ENCODE measurements around the gene ATP7B.
"Not testable (repeated sequence)": the region's sequence is repeated elsewhere in the genome, so short reads cannot be mapped to it uniquely, and the experiment has no call there.

Gene ATP7B

DNA sequence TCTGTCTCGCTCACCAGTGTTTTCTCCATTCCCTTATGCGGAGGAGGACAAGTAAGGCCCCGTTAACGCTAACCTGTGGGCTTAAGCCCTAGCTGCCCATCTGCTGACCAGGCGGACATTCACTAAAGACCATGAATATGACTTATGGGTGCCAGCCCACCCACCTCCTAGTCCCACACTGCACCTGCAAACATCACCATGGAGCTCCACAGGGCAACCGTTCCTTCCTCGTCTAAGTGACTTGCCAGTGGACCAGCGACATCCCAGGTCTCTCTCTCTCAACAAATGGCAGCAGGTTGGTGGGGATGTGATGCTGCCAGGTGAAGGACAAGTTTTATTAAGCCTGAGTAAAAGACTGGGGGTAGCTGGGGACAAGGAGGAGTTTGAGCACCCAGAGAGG is 94.3 kb downstream of the ATP7B start:
- no peak for FAIRE-seq

DNA sequence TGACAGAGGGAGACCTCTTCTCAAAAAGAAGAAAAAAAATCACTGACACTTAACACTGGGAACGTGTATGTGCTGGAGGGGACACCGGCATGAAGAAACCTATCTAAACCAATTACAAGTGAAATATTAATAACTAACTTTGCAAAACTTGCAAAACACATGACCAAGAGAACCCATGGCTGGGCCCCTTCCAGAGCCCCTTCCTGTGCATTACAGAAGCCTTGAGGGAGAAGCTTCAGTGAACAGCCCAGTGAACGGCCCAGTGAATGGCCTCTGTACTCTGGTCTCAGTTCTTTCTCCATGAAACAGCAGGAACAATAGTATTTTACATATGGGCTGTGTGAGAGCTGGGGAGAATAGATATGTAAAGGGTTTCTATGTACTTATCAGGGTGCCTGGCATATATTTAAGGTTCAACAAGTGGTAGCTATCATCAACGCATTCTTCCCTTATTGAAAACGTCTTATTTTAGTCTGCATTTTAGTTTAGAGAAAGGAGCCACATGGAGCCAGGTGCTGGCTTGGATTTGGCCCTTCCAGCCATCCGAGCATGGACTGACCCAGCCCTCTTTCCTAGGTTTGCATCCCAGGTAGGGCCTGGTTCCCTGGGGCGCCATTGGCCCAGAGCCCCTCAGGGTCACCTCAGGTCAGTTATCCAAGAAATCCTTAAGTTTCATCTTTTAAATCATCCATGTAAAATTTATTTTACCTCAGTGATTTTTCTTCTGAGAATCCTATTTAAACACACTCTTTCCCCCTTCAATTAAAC is 95.0 kb downstream of the ATP7B start:
- FAIRE-seq: no peak

DNA sequence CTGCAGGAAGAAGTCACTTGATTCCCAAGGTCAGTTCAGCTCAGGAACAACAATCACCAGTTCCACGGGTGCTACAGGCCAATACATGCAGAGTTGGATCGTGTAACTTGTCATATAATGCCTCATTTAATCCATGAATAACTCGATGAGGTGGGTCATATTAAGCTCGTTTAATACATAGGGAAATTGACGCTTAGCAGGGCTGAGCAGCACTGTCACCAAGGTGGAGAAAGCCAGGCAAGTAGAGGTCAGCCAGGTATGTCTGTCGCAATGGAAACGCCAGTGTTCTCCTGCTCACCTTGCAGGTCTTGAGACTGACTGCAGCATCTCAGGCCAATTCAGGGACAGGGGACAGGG is 97.1 kb downstream of the ATP7B start:
- FAIRE-seq: no peak

DNA sequence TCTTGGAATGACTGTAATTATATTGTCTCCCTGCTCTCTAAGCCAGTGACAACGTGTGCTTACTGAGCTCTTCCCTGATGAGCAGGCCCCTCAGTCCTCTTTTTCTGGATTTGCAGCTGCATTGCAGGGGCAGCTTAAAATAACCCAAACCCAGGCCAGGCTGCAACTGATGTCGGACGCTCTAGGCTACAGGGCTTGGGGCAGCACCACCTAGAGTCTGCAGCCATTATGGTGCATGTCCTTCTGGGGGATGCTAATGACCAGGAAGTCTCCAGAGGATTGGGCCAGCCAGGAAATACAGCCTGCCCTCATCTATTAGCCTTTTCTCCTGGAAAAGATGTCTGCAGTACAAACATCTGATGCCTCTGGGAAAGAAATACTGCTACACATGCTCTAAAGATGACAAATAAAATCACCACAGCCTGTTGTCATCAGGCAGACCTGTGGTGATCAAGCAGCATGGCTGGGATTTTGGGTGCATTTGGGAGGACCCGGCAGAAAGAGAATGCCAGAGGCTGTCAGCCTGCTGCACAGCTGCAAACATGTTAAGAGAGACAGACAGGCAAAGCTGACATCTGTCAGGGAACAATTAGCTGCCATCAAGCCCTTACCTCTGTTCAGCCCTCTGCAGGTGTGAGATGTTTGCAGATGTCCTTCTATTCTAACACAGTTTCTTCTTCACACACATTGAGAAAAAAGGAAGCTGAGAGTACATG is 97.7 kb downstream of the ATP7B start:
- no peak for FAIRE-seq

DNA sequence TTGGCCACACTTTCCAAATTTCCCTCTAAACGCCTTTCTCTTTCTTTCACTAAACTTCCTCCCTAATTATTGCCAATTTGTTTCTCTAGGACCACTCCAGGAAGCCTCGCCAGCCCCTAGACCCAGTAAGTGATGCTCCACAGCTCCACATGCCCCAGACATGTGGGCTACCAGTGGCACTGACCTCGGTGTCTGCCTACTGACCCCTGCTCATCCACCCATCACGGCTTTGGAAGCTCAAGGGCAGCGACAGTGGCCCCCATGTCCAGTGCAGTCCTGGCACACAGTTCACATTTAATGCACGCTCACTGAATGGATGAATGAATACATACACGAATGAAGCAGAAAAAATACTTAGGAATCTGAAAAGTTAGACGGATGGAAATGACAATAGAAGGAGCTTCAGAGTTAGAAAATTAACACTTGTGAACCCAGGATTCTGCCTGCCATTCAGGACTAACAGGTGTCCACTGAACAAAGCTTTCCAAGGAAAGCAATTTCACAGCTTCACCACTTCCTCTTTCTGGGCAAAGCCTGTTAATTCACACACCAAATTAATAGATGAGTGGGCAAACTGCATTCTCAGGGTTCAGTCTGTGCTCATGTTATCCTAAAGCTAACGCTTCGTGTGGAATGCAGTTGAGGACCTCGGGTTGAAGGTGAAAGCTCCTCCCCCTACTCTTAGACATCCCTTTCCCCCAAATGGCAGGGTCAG is 98.6 kb downstream of the ATP7B start:
- no peak for FAIRE-seq

DNA sequence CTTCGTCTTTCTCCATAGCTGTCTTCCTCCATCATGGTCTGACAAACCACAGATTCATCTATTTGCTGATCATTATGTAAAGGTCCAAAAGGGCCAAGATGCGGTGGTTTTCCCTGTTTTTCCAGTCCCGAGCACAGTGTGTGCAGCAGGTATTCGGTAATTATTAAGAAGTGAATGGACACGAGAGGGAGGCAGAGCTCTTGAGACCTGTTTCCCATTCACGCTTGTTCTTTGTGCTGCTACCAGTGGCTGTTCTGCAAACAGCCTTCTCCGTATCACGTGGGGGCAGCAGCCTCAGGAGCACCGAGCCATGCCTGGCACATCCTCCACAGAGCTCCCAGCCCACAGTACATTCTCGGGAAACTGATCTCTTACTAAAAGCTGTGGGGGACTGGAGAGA is 99.2 kb downstream of the ATP7B start:
- FAIRE-seq: no peak

DNA sequence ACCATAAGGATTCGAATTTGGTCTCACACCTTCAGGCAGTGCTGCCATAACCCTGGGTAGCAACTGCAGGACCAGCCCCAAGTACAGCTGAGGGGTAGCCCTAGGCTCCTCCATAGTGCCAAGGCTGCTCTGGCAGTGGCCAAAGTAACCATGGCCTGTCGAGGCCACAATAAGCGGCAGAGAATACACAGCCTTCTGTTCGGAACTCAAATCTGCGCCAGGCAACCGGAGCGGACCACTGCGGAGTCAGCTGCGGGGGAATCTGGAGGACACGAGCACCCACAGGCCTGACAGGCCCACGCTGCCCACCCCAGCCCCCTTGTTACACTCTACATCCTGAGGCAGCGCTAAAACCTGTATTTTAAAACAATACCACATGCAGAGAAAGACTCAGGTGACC is 100.7 kb downstream of the ATP7B start:
- no peak for FAIRE-seq

DNA sequence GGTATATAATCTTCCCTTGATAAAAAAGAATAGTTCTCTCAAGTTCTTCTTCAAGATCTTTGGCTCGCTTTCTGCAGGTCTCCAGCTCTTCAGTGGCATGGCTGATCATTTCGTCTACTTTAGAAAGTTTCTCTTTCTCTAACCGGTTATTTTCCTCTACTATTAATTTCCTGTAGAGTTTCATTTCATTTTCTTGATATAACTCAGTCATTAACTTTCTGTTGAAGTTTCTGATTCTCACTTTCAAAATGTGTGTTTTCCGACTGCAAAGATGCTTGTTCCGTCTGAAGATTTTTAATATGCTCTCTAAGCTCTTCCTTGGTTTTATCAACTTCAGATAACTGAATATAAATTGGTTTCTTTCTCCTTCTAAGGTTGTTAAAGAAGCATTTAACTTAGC is 102.0 kb downstream of the ATP7B start:
- not testable (repeated sequence) for FAIRE-seq

DNA sequence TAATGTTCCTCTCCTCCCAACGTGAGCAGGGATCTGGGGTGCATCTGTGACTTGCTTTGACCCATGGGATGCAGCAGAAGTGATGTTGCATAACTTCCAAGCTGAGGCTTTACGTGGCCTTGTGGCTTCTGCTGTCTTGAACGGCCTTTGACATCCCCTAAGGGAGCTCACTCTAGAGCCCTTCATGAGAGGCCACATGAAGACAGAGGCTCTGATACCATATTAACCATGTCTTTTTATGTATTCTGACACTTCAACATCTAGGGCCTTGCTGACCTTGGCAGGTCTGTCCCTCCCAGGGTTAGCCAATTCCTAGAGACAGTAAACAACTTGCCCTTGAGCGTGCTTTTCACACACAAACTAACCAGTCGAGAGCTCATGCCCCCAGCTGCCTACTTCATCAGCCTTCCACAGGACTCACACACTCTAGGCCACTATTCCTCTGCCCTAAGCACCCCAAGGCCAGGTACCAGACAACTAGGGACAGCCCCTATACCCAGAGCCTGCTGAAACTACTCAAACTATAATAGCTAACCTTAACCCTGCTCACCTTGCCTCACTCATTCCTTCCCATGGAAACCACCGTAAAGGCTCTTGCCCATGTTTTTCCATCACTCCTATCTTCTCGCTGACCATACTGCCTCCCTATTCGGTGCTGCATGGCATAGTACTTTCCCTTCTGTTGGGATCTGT is 104.1 kb downstream of the ATP7B start:
- no peak for FAIRE-seq

DNA sequence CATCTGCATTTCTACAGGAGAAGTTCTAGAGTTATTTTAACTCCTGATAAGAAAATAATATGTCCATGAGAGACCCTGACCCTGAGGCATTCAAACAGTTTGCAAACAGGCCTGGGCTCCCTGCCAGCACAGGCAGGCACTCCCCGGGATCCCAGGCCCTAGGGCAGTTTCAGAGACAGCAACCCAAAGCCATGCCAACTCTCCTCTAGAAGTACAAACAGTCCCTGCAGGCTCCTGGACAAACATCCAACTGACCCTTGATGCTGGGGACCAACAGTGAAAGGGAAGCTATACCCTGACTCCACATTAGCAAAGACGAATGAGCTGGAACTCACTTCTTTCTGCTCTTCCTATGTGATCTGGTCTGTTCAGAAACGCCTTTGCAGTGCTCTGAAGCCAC is 104.7 kb downstream of the ATP7B start:
- FAIRE-seq: no peak

DNA sequence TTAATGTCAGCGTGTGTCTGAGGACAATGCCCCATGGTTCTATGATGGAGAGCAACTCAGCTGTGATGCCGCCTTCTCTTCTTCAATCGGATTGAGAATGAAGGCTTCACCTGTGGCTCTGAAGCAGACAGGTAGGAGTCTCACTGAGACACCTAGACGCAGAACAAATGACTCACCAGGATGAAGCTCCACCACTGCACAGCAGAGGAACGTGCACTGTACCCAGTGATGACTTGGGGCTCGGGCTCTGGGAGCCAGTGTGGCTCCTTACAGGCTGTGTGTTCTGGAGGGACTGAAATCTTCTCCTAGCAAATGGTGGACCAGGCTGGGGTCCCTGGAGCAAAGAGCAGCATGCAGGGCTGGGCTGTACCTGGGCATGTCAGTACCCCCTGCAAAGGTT is 105.5 kb downstream of the ATP7B start:
- no peak for FAIRE-seq

DNA sequence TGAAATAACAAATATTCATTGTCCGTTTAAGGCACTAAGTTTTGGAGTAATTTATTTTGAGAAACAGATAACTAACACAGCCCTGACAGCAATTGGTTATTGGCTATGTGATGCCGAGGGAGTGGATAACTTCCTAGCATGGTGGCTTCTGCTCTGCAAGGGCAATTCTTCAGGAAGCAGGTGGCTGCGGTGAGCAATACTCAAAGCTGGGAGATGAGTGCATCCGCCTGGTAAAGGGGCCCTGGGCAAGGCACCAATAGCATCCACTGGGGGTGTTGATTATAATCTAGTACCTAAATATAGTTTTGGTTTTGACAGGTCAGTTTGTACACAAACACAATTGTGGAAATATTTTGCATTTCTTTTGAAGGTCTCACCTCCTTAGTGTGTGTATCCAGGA is 108.5 kb downstream of the ATP7B start:
- FAIRE-seq: no peak

DNA sequence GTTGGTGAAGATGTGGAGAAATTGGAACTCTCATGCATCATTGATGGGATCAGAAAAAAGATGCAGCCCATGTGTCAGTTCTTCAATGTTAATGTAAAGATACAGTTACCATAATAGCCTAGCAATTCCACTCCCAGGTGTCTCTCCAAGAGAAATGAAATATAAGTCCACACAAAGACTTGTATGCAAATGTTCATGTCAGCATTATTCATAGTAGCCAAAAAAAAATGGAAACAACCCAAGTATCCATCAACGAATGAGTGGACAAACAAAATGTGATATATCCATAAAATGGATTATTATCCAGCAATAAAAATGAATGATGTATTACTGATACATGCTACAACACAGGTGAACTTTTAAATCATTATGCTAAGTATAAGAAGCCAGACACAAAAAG is 110.8 kb downstream of the ATP7B start:
- FAIRE-seq: no peak

DNA sequence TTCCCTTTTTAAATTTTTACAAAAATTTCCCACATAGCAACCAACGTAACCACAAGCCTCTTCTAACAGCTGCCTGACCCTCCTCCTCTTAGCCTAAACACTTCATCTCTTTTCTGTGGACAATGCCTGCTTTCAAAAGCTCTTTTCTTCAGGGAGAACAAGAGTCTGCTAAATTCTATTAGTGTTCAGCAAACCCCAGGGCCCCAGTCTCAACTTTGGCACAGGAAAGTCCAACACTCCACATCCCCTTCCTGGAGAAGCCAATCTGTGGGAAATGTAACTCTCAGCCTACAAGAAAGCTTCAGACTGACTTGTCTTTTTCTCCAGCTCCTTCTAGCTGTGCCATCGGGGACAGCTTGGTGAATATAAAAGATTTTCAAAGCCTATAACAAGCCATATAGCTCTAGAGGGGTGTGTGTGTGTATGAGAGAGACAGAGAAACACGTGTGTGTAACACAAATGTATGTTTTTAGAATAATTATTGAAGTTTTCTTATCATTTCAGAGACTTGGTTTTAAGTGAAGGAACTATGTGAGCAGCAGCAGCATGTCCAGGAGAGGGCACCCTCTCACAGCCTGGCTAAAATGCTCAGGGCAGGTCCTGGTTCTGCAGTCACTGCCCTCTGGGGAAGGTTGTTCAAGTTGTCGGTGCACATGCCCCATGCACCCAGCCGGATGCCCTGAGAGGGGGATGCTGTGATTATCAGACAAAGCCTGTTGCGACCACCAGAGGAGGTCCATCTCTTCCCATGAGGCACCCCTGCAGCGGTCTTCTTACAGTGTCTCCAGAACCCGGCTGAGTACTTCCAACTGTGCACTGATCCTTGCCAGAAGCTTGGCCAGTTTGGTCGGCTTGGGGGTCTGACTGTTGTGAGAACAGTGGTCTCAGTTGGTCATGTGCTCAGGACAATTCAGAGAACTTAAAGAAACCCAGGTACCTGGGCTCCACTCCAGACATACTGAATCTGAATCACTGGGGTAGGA is 115.1 kb downstream of the ATP7B start:
- FAIRE-seq: peak; percentile 48

DNA sequence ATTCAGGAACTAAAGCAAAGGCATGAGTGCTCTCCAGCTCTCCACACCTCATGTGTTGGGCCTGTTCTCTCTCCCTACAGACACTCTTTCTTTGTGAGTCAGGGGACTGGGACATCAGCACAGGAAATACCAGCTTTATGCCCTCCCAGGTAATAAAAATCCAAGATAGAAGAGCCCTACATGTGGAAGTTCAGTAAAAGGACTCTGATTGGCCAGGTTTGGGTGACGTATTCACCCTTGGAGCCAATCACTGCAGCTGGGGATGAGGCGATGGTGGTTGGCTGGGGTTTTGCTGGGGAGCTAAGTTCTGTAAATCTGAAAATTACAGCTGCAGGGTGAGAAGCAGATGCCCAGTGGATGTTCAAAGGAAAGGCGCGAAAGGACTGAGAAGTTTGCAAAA is 117.0 kb downstream of the ATP7B start:
- no peak for FAIRE-seq

DNA sequence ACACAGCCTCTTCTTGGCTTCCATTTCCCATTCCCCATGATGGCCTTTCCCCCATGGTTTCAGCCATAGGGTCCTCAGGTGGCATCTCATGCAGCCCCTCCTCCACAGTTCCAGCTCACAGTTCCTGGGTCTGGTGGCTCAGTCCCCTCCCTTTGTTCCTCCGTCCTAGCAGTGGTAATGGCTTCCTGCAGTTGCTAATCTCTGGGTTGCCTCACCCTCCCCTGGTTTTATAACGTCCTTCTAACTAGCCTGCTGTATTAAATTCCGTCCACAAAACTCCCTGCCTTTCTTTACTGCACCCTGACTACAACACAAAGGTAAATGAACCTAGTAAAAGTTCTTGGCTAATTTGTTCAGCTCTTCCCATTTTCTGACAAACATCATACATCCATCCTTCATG is 118.6 kb downstream of the ATP7B start:
- FAIRE-seq: no peak

DNA sequence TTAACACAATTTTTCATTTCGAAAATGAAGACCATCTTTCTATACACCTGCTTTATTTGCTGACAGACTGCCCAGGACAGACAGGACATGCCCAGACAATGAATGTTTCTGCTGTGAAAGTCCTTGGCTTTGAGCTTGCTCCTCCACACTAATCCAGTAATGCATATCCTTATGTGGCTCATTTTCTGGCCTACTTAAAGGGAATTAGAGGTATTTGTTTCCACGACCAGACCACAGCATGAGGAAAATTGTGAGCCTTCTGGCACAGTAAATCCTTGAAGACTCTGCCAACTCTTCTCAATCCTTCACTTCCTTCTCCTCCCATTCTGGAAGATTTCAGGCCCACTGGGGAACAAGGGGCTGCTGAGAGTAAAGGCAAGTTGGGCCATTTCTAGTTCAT is 123.8 kb downstream of the ATP7B start:
- FAIRE-seq: no peak

DNA sequence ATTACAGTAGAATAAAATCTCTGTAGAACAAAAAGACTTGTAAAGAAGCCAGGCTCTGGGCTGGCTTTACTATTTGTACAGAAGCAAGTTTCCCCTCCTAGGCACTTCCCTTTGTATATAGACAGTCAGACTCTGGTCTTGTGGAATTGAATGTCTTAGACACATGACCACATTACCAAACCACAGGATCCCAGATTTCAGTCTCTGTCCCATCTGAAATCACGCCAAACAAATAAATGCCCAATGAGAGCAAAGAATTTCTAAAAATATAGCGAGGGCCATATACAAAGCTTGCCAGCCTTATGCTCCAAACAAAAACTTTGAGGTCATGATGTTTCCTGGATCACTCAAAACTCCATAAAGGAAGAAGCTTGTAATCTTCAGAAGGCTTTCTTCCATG is 125.6 kb downstream of the ATP7B start:
- FAIRE-seq: no peak

DNA sequence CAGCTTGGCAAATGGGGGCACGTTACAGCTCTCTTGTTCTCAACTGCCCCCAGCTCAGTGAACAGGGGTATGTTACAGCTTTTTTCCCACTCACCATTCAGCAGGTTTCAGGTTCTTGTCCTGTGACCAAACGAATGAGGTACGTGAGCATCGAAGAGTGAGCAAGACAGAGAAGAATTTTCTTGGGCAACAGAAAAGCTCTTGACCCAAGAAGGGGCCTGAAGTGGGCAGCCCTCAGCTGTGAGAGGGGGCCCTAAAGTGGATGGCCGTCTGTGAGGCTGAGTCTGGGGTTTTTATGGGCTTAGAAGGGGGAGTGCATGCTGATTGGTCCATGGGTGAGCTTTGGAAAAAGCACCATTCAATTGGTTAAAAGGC is 128.0 kb downstream of the ATP7B start:
- FAIRE-seq: no peak
